Keratinocyte (primary cell): ENCODE data around the gene AGAP1. TPM values are rescaled to one million over a fixed set of nuclear protein-coding genes. Genes with fewer than 3 reads are reported as not detected.

ENCODE experiments used
- DNase-seq: peaks from one replicate; pipeline ENCODE4 v3.0.0-alpha.2; 2011; ENCODE audit warnings: low read depth, missing footprints, low spot score
- FAIRE-seq: peaks from 2 replicates; lab custom pipeline; 2011; peaks lifted over from hg19 to GRCh38; lab: Jason Lieb, UNC
- H2AFZ ChIP-seq: 2 replicates; pipeline ENCODE4 v1.6.0; 2012; ENCODE audit warnings: low read length, control low read depth, inconsistent platforms; ENCODE audit not compliant: control insufficient read depth
- H3K27ac ChIP-seq: 2 replicates; pipeline ENCODE4 v1.5.1; 2011; ENCODE audit warnings: low read length; ENCODE audit not compliant: control insufficient read depth, insufficient read depth
- H3K27me3 ChIP-seq: 3 replicates; pipeline ENCODE4 v1.6.0; 2011; ENCODE audit warnings: low read length; ENCODE audit not compliant: control insufficient read depth, insufficient read depth; ENCODE audit errors: extremely low read depth
- H3K36me3 ChIP-seq, 2 experiments: 2 replicates in 1 of 2; 3 replicates in 1 of 2; pipeline ENCODE4 v1.5.1; 2011; ENCODE audit warnings: low read length in 2 of 2, mild to moderate bottlenecking in 1 of 2; ENCODE audit not compliant: control insufficient read depth in 2 of 2, insufficient read depth in 2 of 2; ENCODE audit errors: extremely low read depth in 1 of 2
- H3K4me1 ChIP-seq: 3 replicates; pipeline ENCODE4 v1.5.1; 2011; ENCODE audit warnings: low read length; ENCODE audit not compliant: control insufficient read depth, insufficient read depth; ENCODE audit errors: extremely low read depth
- H3K4me2 ChIP-seq: 3 replicates; pipeline ENCODE4 v1.6.0; 2011; ENCODE audit warnings: low read depth, low read length; ENCODE audit not compliant: control insufficient read depth, insufficient read depth; ENCODE audit errors: extremely low read depth
- H3K4me3 ChIP-seq, 3 experiments: fragments of 200-600 bp in 1 of 3; sonication (generic) in 1 of 3; 2 replicates in 2 of 3; 3 replicates in 1 of 3; pipeline ENCODE4 v1.5.1; 2011 to 2016; ENCODE audit warnings: low read length in 3 of 3, mild to moderate bottlenecking in 3 of 3, control low read depth in 2 of 3, inconsistent platforms in 1 of 3, low read depth in 1 of 3, mixed read lengths in 1 of 3, mixed run types in 1 of 3, moderate library complexity in 1 of 3; ENCODE audit not compliant: control insufficient read depth in 2 of 3, insufficient read depth in 2 of 3; ENCODE audit errors: extremely low read depth in 1 of 3
- H3K79me2 ChIP-seq: 2 replicates; pipeline ENCODE4 v1.6.0; 2012; ENCODE audit warnings: low read length; ENCODE audit not compliant: control insufficient read depth, insufficient read depth
- H3K9ac ChIP-seq: 3 replicates; pipeline ENCODE4 v1.6.0; 2011; ENCODE audit warnings: low read length; ENCODE audit not compliant: control insufficient read depth, insufficient read depth; ENCODE audit errors: extremely low read depth
- H3K9me1 ChIP-seq: 3 replicates; pipeline ENCODE4 v1.6.0; 2011; ENCODE audit warnings: low read length; ENCODE audit not compliant: control insufficient read depth, insufficient read depth; ENCODE audit errors: extremely low read depth
- H3K9me3 ChIP-seq: 2 replicates; pipeline ENCODE4 v1.5.1; 2012; ENCODE audit warnings: low read depth, low read length; ENCODE audit not compliant: control insufficient read depth
- H4K20me1 ChIP-seq: 3 replicates; pipeline ENCODE4 v1.6.0; 2011; ENCODE audit warnings: low read length; ENCODE audit not compliant: control insufficient read depth, insufficient read depth; ENCODE audit errors: extremely low read depth
- CTCF ChIP-seq, 3 experiments: IDR thresholded peaks in 1 of 3; conservative IDR thresholded peaks in 1 of 3; optimal IDR thresholded peaks in 1 of 3; 2 replicates in 2 of 3; 3 replicates in 1 of 3; pipeline versions ENCODE3 to v1.5.1; 2011; ENCODE audit warnings: low read length in 3 of 3, mild to moderate bottlenecking in 3 of 3, moderate library complexity in 2 of 3, control low read depth in 1 of 3, inconsistent platforms in 1 of 3; ENCODE audit not compliant: insufficient read depth in 2 of 3; ENCODE audit errors: extremely low read depth in 1 of 3
- EZH2 ChIP-seq: IDR thresholded peaks from one replicate; pipeline ENCODE4 v1.6.1; 2012; ENCODE audit warnings: inconsistent platforms, mild to moderate bottlenecking, low read length, moderate library complexity
- dilution Hi-C: fragments of 300-500 bp; cut with MboI; formaldehyde crosslinking; loops from one replicate; pipeline ENCODE4 v1.7.0; 2020; ENCODE audit warnings: low sequenced_read_pairs; ENCODE audit not compliant: extremely low pct_ligation_motif_present
- polyA plus RNA-seq, 5 experiments: library from polyadenylated mRNA; depleted of rRNA in 3 of 5; stranded (reverse) in 3 of 5; stranded (forward) in 1 of 5; unstranded in 1 of 5; fragments of >200 nt; gene quantifications; 1 replicate in 1 of 5; 2 replicates in 3 of 5; 3 replicates in 1 of 5; pipeline versions ENCODE4 v1.2.1 to v1.2.3, GENCODE V29; 2011 to 2012; ENCODE audit warnings: missing spikeins in 2 of 5, low read depth in 1 of 5, low replicate concordance in 1 of 5

The AGAP1 gene
- polyA plus RNA-seq, 1 donor (not counting 4 experiments of a cell fraction or from before 2014, with no cell fraction given): 12.6 TPM

GRCh38 chr2:236173036-236173728, 679.3 kb downstream of the AGAP1 start:
- H3K9ac ChIP-seq: no peak overlapping the region
- H3K4me3 ChIP-seq: no peak overlapping the region
- TF ChIP-seq CTCF (optimal IDR thresholded peaks at IDR 0.05 in 1 of 3, IDR thresholded peaks at IDR 0.05 in 1 of 3, conservative IDR thresholded peaks at IDR 0.05 in 1 of 3; ENCODE audit: extremely low read depth in 1 of 3, insufficient read depth in 2 of 3, low read length in 3 of 3) (no peak), EZH2 (peak; percentile 65)
- no peak overlapping the region for H3K4me2 ChIP-seq
- FAIRE-seq (no peak), DNase-seq (no peak)
- H3K27me3 ChIP-seq: peaks cover 67% of the 10 kb centered on the region
- H2AFZ ChIP-seq: no peak overlapping the region
- no peak overlapping the region for H3K27ac ChIP-seq
- dilution Hi-C loops: no loop called here
- H4K20me1 ChIP-seq: peaks cover 11% of the 10 kb centered on the region
- H3K9me3 ChIP-seq: no peaks in the 10 kb centered on the region
- no peaks in the 10 kb centered on the region for H3K9me1 ChIP-seq
- H3K36me3 ChIP-seq: no peaks in the 10 kb centered on the region
- no peaks in the 10 kb centered on the region for H3K79me2 ChIP-seq
- peaks cover 9% of the 10 kb centered on the region for H3K4me1 ChIP-seq

GRCh38 chr2:236173729-236174607, 680.1 kb downstream of the AGAP1 start:
- no peak overlapping the region for H2AFZ ChIP-seq
- H3K27me3 ChIP-seq: peaks cover 60% of the 10 kb centered on the region
- H3K4me1 ChIP-seq: peaks cover 16% of the 10 kb centered on the region
- no peak overlapping the region for H3K4me3 ChIP-seq
- DNase-seq (no peak), FAIRE-seq (no peak)
- H3K36me3 ChIP-seq: no peaks in the 10 kb centered on the region
- no peak overlapping the region for H3K27ac ChIP-seq
- no peak overlapping the region for H3K9ac ChIP-seq
- TF ChIP-seq EZH2 (no peak), CTCF (optimal IDR thresholded peaks at IDR 0.05 in 1 of 3, IDR thresholded peaks at IDR 0.05 in 1 of 3, conservative IDR thresholded peaks at IDR 0.05 in 1 of 3; ENCODE audit: extremely low read depth in 1 of 3, insufficient read depth in 2 of 3, low read length in 3 of 3) (no peak)
- H3K9me1 ChIP-seq: no peaks in the 10 kb centered on the region
- H3K79me2 ChIP-seq: no peaks in the 10 kb centered on the region
- H3K9me3 ChIP-seq: no peaks in the 10 kb centered on the region
- dilution Hi-C loops: no loop called here
- no peak overlapping the region for H3K4me2 ChIP-seq
- peaks cover 11% of the 10 kb centered on the region for H4K20me1 ChIP-seq
